BE2C (cell line): ENCODE data around the gene ZFP57.

Experiments
- DNase-seq: peaks from one replicate; pipeline ENCODE4 v3.0.0-alpha.2; 2020
- H3K27me3 ChIP-seq: fragments of 250-450 bp; sonication (Bioruptor Pico); 2 replicates; pipeline ENCODE4 v1.5.1; 2020; ENCODE audit warnings: mild to moderate bottlenecking
- H3K36me3 ChIP-seq: fragments of 250-450 bp; sonication (Bioruptor Pico); 2 replicates; pipeline ENCODE4 v1.5.1; 2020; ENCODE audit warnings: mild to moderate bottlenecking
- H3K4me1 ChIP-seq: fragments of 250-450 bp; sonication (Bioruptor Pico); 2 replicates; pipeline ENCODE4 v1.5.1; 2020
- H3K4me3 ChIP-seq: 2 replicates; pipeline ENCODE4 v1.5.1; 2011; ENCODE audit warnings: low read depth, low read length
- H3K9me3 ChIP-seq: fragments of 250-450 bp; sonication (Bioruptor Pico); 2 replicates; pipeline ENCODE4 v1.5.1; 2020
- CTCF ChIP-seq: IDR thresholded peaks from 2 replicates; pipeline ENCODE4 v1.5.1; 2012; ENCODE audit warnings: mild to moderate bottlenecking, low read depth, low read length

Gene ZFP57

DNA sequence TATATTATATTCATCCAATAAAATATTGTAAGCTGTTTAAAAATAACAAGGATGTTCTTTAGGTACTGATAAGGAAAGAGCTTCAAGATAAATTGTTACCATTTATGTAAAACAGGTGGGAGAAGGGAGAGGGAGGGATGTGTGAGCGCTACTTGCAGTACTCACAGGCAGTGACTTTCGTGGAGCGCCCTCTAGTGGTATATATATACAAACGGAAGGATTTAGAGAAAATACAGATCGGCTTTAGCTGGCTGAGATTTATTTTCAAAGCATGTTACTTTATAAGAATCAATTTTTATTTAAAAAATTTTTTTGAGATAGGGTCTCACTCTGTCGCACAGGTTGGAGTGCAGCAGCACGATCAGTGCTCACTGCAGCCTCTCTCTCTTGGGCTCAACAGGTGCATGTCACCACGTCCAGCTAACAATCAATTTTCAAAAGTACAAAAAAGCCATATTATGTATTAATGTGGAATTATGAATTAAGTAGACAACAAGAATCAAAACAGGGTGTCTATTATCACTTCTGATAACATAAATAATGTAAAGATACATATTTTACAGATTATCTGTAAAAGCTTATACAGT is 27.4 kb downstream of the ZFP57 start:
- H3K4me3 ChIP-seq: no peak overlapping the region
- no peaks in the 10 kb centered on the region for H3K36me3 ChIP-seq
- H3K4me1 ChIP-seq: no peaks in the 10 kb centered on the region; the same call in 1 of the 2 replicates
- no peaks in the 10 kb centered on the region for H3K9me3 ChIP-seq
- peaks cover 21% of the 10 kb centered on the region for H3K27me3 ChIP-seq
- peak; percentile 53 for DNase-seq
- peak; percentile 80 for TF ChIP-seq CTCF

GRCh38 chr6:29652198-29652584 is 28.8 kb downstream of the ZFP57 start:
- no peak for TF ChIP-seq CTCF
- H3K36me3 ChIP-seq: no peaks in the 10 kb centered on the region

GRCh38 chr6:29651413-29652197 is 29.3 kb downstream of the ZFP57 start:
- Histone ChIP-seq H3K36me3 (no peaks in the 10 kb centered on the region), H3K4me3 (no peak overlapping the region), H3K9me3 (no peaks in the 10 kb centered on the region), H3K4me1 (no peaks in the 10 kb centered on the region; the same call in 1 of the 2 replicates), H3K27me3 (peaks cover 14% of the 10 kb centered on the region)
- DNase-seq: no peak
- peak; percentile 66 for TF ChIP-seq CTCF

More at GRCh38 chr6:29652198-29652584, 28.8 kb downstream of the ZFP57 start:
- H3K27me3 ChIP-seq: peaks cover 17% of the 10 kb centered on the region
- no peaks in the 10 kb centered on the region; the same call in 1 of the 2 replicates for H3K4me1 ChIP-seq
- H3K9me3 ChIP-seq: no peaks in the 10 kb centered on the region
- no peak overlapping the region for H3K4me3 ChIP-seq
- no peak for DNase-seq

DNA sequence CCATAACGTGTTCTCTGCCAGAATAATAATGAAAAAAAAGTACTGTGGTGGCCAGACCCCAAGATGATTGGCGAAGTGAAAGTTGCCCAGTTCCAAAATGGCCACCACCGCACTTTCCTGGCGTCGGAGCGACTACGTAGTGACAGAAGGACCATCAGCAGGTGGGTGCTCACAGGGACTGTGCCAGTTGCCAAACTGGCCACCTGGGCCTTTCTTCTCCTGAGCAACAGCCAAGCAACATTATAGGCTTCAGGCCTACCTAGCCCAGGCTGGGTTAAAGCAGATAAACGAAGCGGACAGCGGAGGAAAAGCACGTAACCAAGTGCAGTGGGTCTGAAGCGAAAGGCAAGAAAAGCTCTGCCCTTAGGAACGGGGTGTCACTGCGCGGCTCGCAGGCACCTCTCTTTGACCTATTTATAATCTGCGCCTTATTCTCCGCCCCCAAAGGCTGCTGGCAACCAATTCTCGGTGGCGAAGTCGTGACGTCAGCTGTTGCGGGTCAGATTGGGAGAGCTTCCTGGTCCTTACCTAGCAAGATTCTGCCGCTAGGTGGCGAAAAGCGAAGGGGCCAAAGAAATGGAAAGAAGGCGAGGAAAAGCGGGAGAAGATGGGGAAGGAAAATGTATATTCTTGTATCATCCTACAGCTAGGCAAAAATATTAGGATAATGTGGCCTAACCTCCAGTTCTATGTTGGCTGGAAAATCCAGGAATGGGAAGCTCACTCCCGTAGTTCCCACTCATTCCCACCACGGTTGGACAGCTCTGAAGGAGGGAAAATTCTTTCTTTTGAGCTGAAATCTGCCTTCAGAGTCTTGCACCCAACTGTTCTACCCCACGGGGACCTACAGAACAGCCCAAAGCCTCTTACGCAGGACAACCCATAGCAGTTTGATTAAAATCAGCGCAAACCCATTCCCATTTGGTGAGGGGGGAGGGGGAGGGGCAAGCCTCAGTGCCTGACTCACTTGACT is 31.0 kb downstream of the ZFP57 start:
- H3K4me3 ChIP-seq: peak overlapping the region; percentile 58
- no peaks in the 10 kb centered on the region for H3K9me3 ChIP-seq
- peak; percentile 95 for TF ChIP-seq CTCF
- DNase-seq: peak; percentile 96
- H3K27me3 ChIP-seq: peaks cover 4% of the 10 kb centered on the region
- no peaks in the 10 kb centered on the region; the same call in 1 of the 2 replicates for H3K4me1 ChIP-seq
- no peaks in the 10 kb centered on the region for H3K36me3 ChIP-seq

GRCh38 chr6:29647927-29648642 is 32.9 kb downstream of the ZFP57 start:
- Histone ChIP-seq H3K36me3 (no peaks in the 10 kb centered on the region), H3K4me3 (no peak overlapping the region), H3K4me1 (no peaks in the 10 kb centered on the region; the same call in 1 of the 2 replicates), H3K27me3 (no peaks in the 10 kb centered on the region), H3K9me3 (no peaks in the 10 kb centered on the region)
- TF ChIP-seq CTCF: peak; percentile 70
- no peak for DNase-seq
